ENCODE data around the gene FOXA3.

Gene FOXA3

DNA sequence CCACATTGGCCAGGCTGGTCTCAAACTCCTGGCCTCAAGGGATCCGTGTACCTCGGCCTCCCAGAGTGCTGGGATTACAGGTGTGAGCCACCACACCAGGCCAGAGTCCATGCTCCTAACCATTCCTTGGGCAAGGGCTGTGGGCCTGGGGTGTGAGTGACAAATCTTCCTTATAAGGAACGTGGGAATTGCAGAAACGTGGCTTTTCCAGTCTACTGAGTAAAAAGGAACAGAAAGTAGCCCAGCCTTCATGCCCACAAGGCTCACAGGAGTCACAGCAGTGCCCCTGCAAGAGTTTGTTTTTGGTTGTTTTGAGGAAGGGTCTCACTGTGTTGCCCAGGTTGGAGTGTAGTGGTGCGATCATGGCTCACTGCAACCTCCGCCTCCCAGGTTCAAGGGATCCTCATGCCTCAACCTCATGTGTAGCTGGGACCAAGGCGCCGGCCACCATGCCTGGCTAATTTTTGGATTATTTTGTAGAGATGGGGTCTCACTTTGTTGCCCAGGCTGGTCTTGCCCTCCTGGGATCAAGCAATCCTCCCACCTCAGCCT lies 33.2 kb downstream of the FOXA3 start:
- Histone ChIP-seq H3K9me3 (ENCODE audit: insufficient read depth, low read length) (no peaks in the 10 kb centered on the region), H3K4me1 (ENCODE audit: insufficient read depth, insufficient read length) (peaks cover 6% of the 10 kb centered on the region), H3K4me3 (ENCODE audit: insufficient read length, low read depth) (no peak overlapping the region), H3K9ac (ENCODE audit: insufficient read length, low read depth) (no peak overlapping the region), H3K36me3 (ENCODE audit: insufficient read depth, insufficient read length, low read length) (peaks cover 3% of the 10 kb centered on the region), H3K27me3 (ENCODE audit: insufficient read depth, insufficient read length) (peaks cover 18% of the 10 kb centered on the region)
- TF ChIP-seq YY1 (IDR thresholded peaks at IDR 0.05; ENCODE audit: insufficient read depth, insufficient read length), result no peak
- no peak for TF ChIP-seq SUZ12 (IDR thresholded peaks at IDR 0.05; ENCODE audit: extremely low read depth, insufficient read depth, insufficient read length)
- TF ChIP-seq ZNF274 (IDR thresholded peaks at IDR 0.05; ENCODE audit: low read depth, low read length), result no peak
- no peak for DNase-seq (ENCODE audit: low read depth, low spot score)

DNA sequence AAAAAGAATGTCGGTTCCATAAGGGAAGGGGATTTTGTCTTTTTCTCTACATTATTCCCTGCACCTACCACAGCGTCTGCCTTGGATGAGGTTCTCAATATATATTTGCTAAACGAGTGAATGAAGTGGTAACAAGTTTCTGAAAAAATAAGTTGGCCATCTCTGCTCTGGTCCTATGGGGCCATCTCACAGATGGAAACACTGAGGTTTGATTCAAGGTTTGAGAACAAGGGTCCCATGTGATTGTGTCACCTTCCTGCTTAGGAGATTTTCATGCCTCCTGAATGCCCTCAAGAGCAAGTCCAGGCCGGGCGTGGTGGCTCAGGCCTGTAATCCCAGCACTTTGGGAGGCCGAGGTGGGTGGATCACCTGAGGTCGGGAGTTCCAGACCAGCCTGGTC lies 35.1 kb downstream of the FOXA3 start:
- peaks cover 3% of the 10 kb centered on the region for H3K36me3 ChIP-seq (ENCODE audit: insufficient read depth, insufficient read length, low read length)
- TF ChIP-seq SUZ12 (IDR thresholded peaks at IDR 0.05; ENCODE audit: extremely low read depth, insufficient read depth, insufficient read length) (no peak), YY1 (IDR thresholded peaks at IDR 0.05; ENCODE audit: insufficient read depth, insufficient read length) (no peak), ZNF274 (IDR thresholded peaks at IDR 0.05; ENCODE audit: low read depth, low read length) (no peak)
- peaks cover 6% of the 10 kb centered on the region for H3K4me1 ChIP-seq (ENCODE audit: insufficient read depth, insufficient read length)

DNA sequence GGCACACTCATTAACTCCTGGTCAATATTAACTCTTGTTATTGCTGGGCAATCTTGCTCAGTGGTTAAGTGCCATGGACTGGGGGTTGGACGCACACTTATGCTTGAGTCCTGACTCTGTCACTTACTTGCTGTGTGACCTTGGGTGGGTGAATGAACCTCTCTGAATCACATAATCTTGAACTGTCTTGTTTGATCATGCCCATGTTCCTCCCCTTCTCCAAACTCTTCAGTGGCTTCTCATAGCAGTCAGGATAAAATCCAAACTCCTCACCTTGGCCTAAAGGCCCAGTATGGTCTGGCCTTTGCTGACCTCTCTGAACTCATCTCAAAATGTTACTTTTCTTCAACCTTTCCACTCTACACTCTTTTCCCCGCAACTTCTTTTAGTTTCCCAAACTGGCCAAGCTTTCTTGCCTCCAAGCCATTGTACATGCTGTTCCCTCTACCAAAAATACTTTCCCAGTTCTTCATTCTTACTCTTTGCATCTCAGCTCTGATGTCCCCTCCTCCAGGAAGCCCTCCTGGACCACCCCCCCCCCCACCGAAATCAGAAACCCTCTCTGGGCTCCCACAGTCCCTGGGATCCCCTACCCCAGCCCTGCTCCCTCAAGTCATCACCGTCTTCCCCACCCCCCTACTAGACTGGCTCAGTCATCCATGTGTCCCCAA lies 35.9 kb downstream of the FOXA3 start:
- Histone ChIP-seq H3K4me1 (ENCODE audit: insufficient read depth, insufficient read length) (peaks cover 6% of the 10 kb centered on the region), H3K36me3 (ENCODE audit: insufficient read depth, insufficient read length, low read length) (peaks cover 3% of the 10 kb centered on the region), H3K27me3 (ENCODE audit: insufficient read depth, insufficient read length) (peaks cover 18% of the 10 kb centered on the region), H3K9me3 (ENCODE audit: insufficient read depth, low read length) (no peaks in the 10 kb centered on the region), H3K4me3 (ENCODE audit: insufficient read length, low read depth) (no peak overlapping the region), H3K9ac (ENCODE audit: insufficient read length, low read depth) (no peak overlapping the region)
- TF ChIP-seq YY1 (IDR thresholded peaks at IDR 0.05; ENCODE audit: insufficient read depth, insufficient read length) (no peak), SUZ12 (IDR thresholded peaks at IDR 0.05; ENCODE audit: extremely low read depth, insufficient read depth, insufficient read length) (no peak), ZNF274 (IDR thresholded peaks at IDR 0.05; ENCODE audit: low read depth, low read length) (no peak)
- no peak for DNase-seq (ENCODE audit: low read depth, low spot score)

More for the DNA sequence above, 35.1 kb downstream of the FOXA3 start:
- no peak for DNase-seq (ENCODE audit: low read depth, low spot score)
- Histone ChIP-seq H3K9ac (ENCODE audit: insufficient read length, low read depth) (no peak overlapping the region), H3K4me3 (ENCODE audit: insufficient read length, low read depth) (no peak overlapping the region), H3K9me3 (ENCODE audit: insufficient read depth, low read length) (no peaks in the 10 kb centered on the region), H3K27me3 (ENCODE audit: insufficient read depth, insufficient read length) (peaks cover 18% of the 10 kb centered on the region)

DNA sequence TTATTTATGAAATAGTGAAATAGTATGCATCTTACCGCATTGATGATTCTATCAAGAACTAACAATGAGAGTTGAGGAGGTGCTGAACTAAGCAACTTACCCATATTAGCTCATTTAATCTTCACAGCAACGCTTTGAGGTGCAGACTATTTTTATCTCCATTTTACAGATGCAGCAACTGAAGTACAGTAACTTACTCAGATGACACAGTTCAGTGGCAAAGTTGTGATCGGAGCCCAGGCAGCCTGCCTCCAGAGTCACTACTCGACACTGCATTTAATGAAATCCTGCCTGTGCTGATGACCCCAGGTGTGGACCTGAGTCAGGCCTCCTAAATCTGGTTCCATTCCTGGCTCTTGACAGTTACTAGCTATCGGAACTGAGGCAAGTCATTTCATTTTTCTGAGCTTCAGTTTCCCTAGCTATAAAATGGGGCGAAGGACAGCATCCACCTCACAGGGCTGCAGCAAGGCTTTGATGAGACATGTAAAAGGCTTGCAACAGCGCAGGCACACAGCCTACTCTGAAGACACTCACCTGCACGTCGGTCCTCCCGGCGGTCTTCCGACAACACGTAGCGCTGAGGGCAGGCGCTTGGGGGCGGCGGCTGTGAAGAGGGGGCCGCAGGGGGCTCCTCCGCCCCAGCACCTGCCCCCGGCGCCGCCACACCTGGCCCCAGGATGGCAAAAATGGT lies 36.8 kb downstream of the FOXA3 start:
- Histone ChIP-seq H3K4me3 (ENCODE audit: insufficient read length, low read depth) (peak overlapping the region; percentile 46), H3K9ac (ENCODE audit: insufficient read length, low read depth) (peak overlapping the region; percentile 74), H3K9me3 (ENCODE audit: insufficient read depth, low read length) (no peaks in the 10 kb centered on the region), H3K27me3 (ENCODE audit: insufficient read depth, insufficient read length) (peaks cover 18% of the 10 kb centered on the region), H3K36me3 (ENCODE audit: insufficient read depth, insufficient read length, low read length) (peaks cover 3% of the 10 kb centered on the region), H3K4me1 (ENCODE audit: insufficient read depth, insufficient read length) (peaks cover 3% of the 10 kb centered on the region)
- no peak for DNase-seq (ENCODE audit: low read depth, low spot score)
- TF ChIP-seq SUZ12 (IDR thresholded peaks at IDR 0.05; ENCODE audit: extremely low read depth, insufficient read depth, insufficient read length) (no peak), ZNF274 (IDR thresholded peaks at IDR 0.05; ENCODE audit: low read depth, low read length) (no peak), YY1 (IDR thresholded peaks at IDR 0.05; ENCODE audit: insufficient read depth, insufficient read length) (no peak)

DNA sequence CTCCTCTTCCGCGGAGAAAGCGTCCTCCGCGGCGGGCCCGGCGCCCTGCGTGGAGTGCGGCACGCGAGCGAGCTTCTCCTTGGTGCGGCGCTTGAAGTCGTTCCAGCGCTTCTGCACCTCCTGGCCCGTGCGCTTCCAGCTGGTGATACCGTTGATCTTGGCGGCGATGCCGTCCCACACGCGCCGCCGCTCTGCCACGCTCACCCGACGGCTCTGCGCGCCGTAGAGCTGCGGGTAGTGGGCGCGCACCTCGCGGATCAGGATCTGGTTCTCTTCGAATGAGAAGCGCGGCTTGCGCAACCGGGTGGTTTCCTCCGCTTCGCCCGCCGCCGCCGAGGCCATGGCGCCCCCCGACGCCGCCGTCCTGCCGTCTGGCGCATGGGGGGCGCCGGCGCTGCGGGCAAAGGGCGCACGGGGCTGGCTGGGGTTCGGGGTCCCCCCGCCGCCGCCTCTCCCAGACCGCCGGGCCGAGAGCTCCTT lies 37.3 kb downstream of the FOXA3 start:
- no peak for DNase-seq (ENCODE audit: low read depth, low spot score)

DNA sequence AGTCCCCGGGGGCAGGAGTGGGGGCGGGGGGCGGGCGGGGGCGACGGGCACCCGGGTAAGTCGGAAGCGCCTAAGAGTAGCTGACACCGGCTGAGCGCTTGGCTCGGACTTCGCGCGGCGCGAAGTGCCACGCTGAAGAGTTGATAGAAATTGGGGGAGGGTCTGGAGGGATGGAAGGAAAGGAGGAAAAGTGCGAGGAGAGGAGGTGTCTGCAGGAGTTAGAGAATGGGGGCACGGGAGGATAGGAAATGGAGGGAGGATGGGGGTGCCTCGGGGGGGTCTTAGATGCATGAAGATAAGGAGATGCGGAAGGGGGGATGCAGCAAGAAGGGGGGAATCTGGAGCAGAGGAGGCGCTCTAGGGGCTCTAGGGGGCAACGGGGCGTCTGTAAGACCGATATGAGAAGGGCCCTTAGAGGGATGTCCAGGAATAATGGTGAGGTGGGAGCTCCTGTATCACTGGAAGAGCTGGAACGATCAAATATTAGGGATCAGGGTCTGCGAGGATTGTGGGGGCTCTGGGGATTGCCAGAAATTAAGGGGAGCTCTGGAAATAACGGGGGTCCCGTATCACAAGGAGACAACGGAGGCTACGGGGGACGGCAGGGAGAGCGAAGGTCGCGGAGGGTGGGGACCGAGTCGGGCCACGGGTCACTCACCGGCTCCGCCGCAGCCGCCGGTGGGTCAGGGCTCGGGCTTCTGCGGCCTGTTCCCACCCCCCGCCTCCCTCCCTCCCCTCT lies 38.0 kb downstream of the FOXA3 start, which contains the start of gene MYPOP:
Gene MYPOP (minus strand): TSS at position 702 of the 739 bp plus-strand sequence. CDS start 840 bp downstream, outside the sequence.
- Histone ChIP-seq H3K36me3 (ENCODE audit: insufficient read depth, insufficient read length, low read length) (peaks cover 3% of the 10 kb centered on the region), H3K4me3 (ENCODE audit: insufficient read length, low read depth) (peak within 1 kb of the TSS; percentile 63), H3K9me3 (ENCODE audit: insufficient read depth, low read length) (no peaks in the 10 kb centered on the region), H3K27me3 (ENCODE audit: insufficient read depth, insufficient read length) (peaks cover 18% of the 10 kb centered on the region), H3K4me1 (ENCODE audit: insufficient read depth, insufficient read length) (peaks cover 3% of the 10 kb centered on the region), H3K9ac (ENCODE audit: insufficient read length, low read depth) (peak within 1 kb of the TSS; percentile 76)
- TF ChIP-seq ZNF274 (IDR thresholded peaks at IDR 0.05; ENCODE audit: low read depth, low read length), result no peak
- TF ChIP-seq YY1 (IDR thresholded peaks at IDR 0.05; ENCODE audit: insufficient read depth, insufficient read length), result no peak
- TF ChIP-seq SUZ12 (IDR thresholded peaks at IDR 0.05; ENCODE audit: extremely low read depth, insufficient read depth, insufficient read length), result no peak
- no peak for DNase-seq (ENCODE audit: low read depth, low spot score)

More for the DNA sequence above, 37.3 kb downstream of the FOXA3 start:
- TF ChIP-seq SUZ12 (IDR thresholded peaks at IDR 0.05; ENCODE audit: extremely low read depth, insufficient read depth, insufficient read length) (no peak), YY1 (IDR thresholded peaks at IDR 0.05; ENCODE audit: insufficient read depth, insufficient read length) (no peak), ZNF274 (IDR thresholded peaks at IDR 0.05; ENCODE audit: low read depth, low read length) (no peak)
- Histone ChIP-seq H3K36me3 (ENCODE audit: insufficient read depth, insufficient read length, low read length) (peaks cover 3% of the 10 kb centered on the region), H3K4me3 (ENCODE audit: insufficient read length, low read depth) (peak overlapping the region; percentile 46), H3K9ac (ENCODE audit: insufficient read length, low read depth) (peak overlapping the region; percentile 74), H3K27me3 (ENCODE audit: insufficient read depth, insufficient read length) (peaks cover 18% of the 10 kb centered on the region), H3K9me3 (ENCODE audit: insufficient read depth, low read length) (no peaks in the 10 kb centered on the region), H3K4me1 (ENCODE audit: insufficient read depth, insufficient read length) (peaks cover 3% of the 10 kb centered on the region)

Measured in NT2/D1 (cell line).